Skin of body (tissue), 2 donors: Measurements from ENCODE around the gene PPP2R5D. TPM values are rescaled to one million over a fixed set of nuclear protein-coding genes. Genes with fewer than 3 reads are reported as not detected.
A peak's percentile ranks its signal among the peaks of the same experiment; 100 is the strongest.

ENCODE experiments used
- DNase-seq: peaks from one replicate; lab custom pipeline; 2025; lab: John Stamatoyannopoulos, UW
- total RNA-seq: library from RNA; depleted of rRNA; stranded (reverse); fragments of >200 nt; gene quantifications from one replicate; pipeline ENCODE4 v1.2.3, GENCODE V29; 2014

The PPP2R5D gene
- total RNA-seq, 1 donor from 2014 or later = 23.8 TPM

GRCh38 chr6:42963179-42963854, 21.1 kb upstream of the PPP2R5D start:
- DNase-seq = no peak

- DNase-seq = no peak
Observed at GRCh38 chr6:42963855-42964605, 20.3 kb upstream of the PPP2R5D start.

GRCh38 chr6:42966571-42966970, 17.8 kb upstream of the PPP2R5D start:
- no peak for DNase-seq

- DNase-seq = no peak
Observed at GRCh38 chr6:42967228-42967627, 17.1 kb upstream of the PPP2R5D start.

GRCh38 chr6:42968126-42968701, 16.2 kb upstream of the PPP2R5D start:
- no peak for DNase-seq

- no peak for DNase-seq
Observed at GRCh38 chr6:42968783-42969182, 15.6 kb upstream of the PPP2R5D start.

- DNase-seq = no peak
Observed at GRCh38 chr6:42969431-42969830, 14.9 kb upstream of the PPP2R5D start.

GRCh38 chr6:42969934-42970333, 14.4 kb upstream of the PPP2R5D start:
- DNase-seq = no peak

- no peak for DNase-seq
Observed at GRCh38 chr6:42970871-42971612, 13.3 kb upstream of the PPP2R5D start.

GRCh38 chr6:42971746-42972327, 12.5 kb upstream of the PPP2R5D start:
- DNase-seq = no peak

GRCh38 chr6:42973926-42974325, 10.4 kb upstream of the PPP2R5D start:
- no peak for DNase-seq

GRCh38 chr6:42974919-42975505, 9.4 kb upstream of the PPP2R5D start:
- no peak for DNase-seq

GRCh38 chr6:42978487-42978838, 5.9 kb upstream of the PPP2R5D start:
- no peak for DNase-seq

- DNase-seq = peak; percentile 88
Observed at GRCh38 chr6:42978839-42979522, 5.4 kb upstream of the PPP2R5D start, which contains the start of gene PEX6. Gene PEX6 (minus strand): TSS chr6:42979181. CDS start chr6:42979150, 31 bp downstream.

GRCh38 chr6:42979523-42980177, 4.7 kb upstream of the PPP2R5D start:
- peak; percentile 57 for DNase-seq

- no peak for DNase-seq
Observed at GRCh38 chr6:42981836-42982235, 2.5 kb upstream of the PPP2R5D start.

GRCh38 chr6:42984924-42985475, 630 bp downstream of the PPP2R5D start:
- DNase-seq = no peak

GRCh38 chr6:42987533-42988451, 3.4 kb downstream of the PPP2R5D start:
- no peak for DNase-seq
